ENCODE measurements around the gene TMSB15C.
"Not testable (repeated sequence)": the region's sequence is repeated elsewhere in the genome, so short reads cannot be mapped to it uniquely, and the experiment has no call there.

TMSB15C gene

DNA sequence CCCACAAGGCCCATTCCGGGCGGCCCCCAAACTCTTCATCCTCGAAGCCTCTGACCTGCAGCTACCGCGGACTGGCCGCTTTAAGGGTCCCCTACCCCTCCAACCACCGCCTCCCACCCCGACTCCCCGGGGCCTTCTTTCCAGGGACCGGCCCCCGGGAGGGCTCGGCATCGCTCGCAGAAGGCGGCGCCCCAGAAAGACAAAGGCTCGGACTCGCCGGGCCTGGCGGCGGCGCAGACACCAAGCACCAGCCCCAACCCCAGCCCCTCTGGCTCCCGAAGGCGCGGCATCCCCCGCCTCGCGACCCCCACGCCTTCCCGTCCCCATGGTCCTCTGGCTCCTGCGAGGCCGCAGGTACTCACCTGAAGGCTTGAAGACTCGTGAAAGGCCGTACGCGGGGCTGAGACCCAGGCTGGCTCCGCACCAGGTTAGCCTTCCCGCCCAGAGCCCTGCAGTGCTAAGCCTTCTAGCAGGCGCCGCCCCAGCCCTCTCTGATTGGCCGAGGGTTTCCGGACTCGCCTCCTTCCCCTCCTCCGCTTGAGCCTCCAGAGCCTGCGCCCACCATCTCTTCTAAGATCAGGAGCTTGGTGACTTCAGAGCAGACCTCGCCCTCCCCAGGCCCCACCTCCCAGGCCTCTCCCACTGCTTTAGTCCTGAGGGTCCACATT lies at the start of gene TMSB15C:
TSS of gene TMSB15C (minus strand) at position 459 of the 668 bp plus-strand sequence.
- H3K36me3 ChIP-seq; H3K9me3 ChIP-seq; H3K4me3 ChIP-seq; intact Hi-C loops (cut with DNase I; ENCODE audit: low total_unique reads); H3K27me3 ChIP-seq; H3K4me1 ChIP-seq; H3K27ac ChIP-seq; DNase-seq: not testable (repeated sequence)

GRCh38 chrX:104122829-104123228 lies 46.8 kb upstream of the TMSB15C start:
- H3K27me3 ChIP-seq = no peaks in the 10 kb centered on the region
- no peaks in the 10 kb centered on the region for H3K4me1 ChIP-seq
- intact Hi-C loops (cut with DNase I; ENCODE audit: low total_unique reads) = no loop called here
- no peak overlapping the region for H3K27ac ChIP-seq
- no peak for TF ChIP-seq CTCF (IDR thresholded peaks at IDR 0.05)
- H3K4me3 ChIP-seq = no peak overlapping the region
- no peaks in the 10 kb centered on the region for H3K36me3 ChIP-seq
- no peaks in the 10 kb centered on the region for H3K9me3 ChIP-seq
- no peak for DNase-seq

DNA sequence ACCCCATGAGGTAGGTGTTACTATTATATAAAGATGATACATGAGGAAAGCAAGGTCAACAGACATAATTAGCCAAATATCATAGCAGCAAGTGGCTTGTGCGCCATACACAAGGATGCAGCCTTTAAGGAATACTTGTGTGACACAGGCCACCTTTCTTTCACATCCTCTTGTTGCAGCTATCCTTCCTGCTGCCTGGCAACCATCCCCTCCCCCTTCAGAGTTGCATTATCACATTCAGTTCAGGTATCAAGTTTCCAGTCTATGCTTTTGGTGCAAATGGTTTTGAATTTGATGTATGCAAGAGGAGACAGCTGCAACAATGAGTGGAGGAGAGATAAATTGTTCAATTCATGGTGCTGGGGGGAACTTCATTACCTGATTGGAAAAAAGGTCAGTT lies 42.7 kb upstream of the TMSB15C start:
- Histone ChIP-seq H3K27ac (no peak overlapping the region), H3K4me3 (no peak overlapping the region), H3K9me3 (no peaks in the 10 kb centered on the region), H3K36me3 (no peaks in the 10 kb centered on the region), H3K4me1 (peaks cover 0 to 10% (median under 1%) of the 10 kb centered on the region in 4 donors), H3K27me3 (no peaks in the 10 kb centered on the region)
- no peak for TF ChIP-seq CTCF (IDR thresholded peaks at IDR 0.05)
- no peak for DNase-seq
- intact Hi-C loops (cut with DNase I; ENCODE audit: low total_unique reads) = no loop called here

- Histone ChIP-seq H3K27ac (no peak overlapping the region), H3K36me3 (no peaks in the 10 kb centered on the region), H3K4me3 (no peak overlapping the region), H3K4me1 (peaks cover 0 to 10% (median 2%) of the 10 kb centered on the region in 4 donors), H3K9me3 (no peaks in the 10 kb centered on the region), H3K27me3 (no peaks in the 10 kb centered on the region)
- TF ChIP-seq CTCF (IDR thresholded peaks at IDR 0.05) = no peak
- intact Hi-C loops (cut with DNase I; ENCODE audit: low total_unique reads) = no loop called here
- DNase-seq = no peak
These were observed 41.7 kb upstream of the TMSB15C start for GRCh38 chrX:104117759-104118158.

GRCh38 chrX:104113222-104113965 lies 37.4 kb upstream of the TMSB15C start:
- peak; percentile 25 to 69 for DNase-seq
- peaks cover 0 to 16% (median 2%) of the 10 kb centered on the region in 4 donors for H3K4me1 ChIP-seq
- no peaks in the 10 kb centered on the region for H3K36me3 ChIP-seq
- TF ChIP-seq CTCF (IDR thresholded peaks at IDR 0.05) = peak; percentile 50 to 52
- peak overlapping the region; percentile 59 to 60 for H3K4me3 ChIP-seq
- intact Hi-C loops (cut with DNase I; ENCODE audit: low total_unique reads) = no loop called here
- H3K27me3 ChIP-seq = no peaks in the 10 kb centered on the region
- H3K9me3 ChIP-seq = no peaks in the 10 kb centered on the region
- H3K27ac ChIP-seq = peak overlapping the region; percentile 74 to 91

- peaks cover 0 to 16% (median 2%) of the 10 kb centered on the region in 4 donors for H3K4me1 ChIP-seq
- H3K9me3 ChIP-seq = no peaks in the 10 kb centered on the region
- H3K27ac ChIP-seq = peak within 1 kb of the TSS; percentile 74 to 91
- peak; percentile 39 to 80 for DNase-seq
- peak within 1 kb of the TSS; percentile 59 to 60 for H3K4me3 ChIP-seq
- intact Hi-C loops (cut with DNase I; ENCODE audit: low total_unique reads) = no loop called here
- no peaks in the 10 kb centered on the region for H3K36me3 ChIP-seq
- no peaks in the 10 kb centered on the region for H3K27me3 ChIP-seq
- no peak for TF ChIP-seq CTCF (IDR thresholded peaks at IDR 0.05)
These were observed 36.4 kb upstream of the TMSB15C start, which contains the start of gene ZCCHC18 for GRCh38 chrX:104112326-104112951. ZCCHC18 (plus strand) TSS chrX:104112523; CDS start chrX:104114112, 1,589 bp downstream.

DNA sequence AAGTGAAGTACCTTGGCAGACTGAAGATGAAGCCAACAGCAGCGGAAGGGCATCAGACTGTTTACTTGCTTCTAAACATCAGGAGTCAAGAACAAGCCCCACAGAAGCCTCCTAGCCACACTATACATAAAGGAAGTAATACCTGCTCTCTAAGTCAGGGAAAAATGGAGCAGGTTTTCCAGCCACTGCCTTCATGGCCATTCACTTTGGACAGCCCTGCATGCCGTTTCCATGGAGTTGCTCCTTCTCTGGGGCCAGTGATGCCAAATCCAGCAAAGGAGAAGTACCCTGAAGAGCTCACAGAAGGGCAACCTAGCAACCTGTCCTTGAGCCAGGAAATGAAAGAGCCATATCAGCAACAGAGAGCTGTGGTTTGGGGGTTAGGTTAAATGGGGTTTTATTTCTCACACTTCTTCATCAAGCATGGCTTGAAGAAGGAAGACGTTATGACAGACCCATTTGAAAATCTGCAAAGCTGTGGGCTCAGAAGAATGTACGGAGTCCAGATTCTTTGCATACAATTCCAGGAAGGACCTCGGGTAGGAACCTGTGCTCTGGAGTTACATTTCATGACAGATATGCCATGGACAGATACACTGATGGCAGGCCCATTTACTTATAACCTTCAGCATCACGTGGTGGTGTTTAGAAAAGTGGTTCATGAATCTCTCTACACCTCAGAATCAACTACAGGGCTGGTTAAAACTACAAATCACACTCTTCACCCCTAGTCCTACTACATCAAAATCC lies 34.6 kb upstream of the TMSB15C start:
- H3K4me1 ChIP-seq = peaks cover 0 to 25% (median 7%) of the 10 kb centered on the region in 4 donors
- intact Hi-C loops (cut with DNase I; ENCODE audit: low total_unique reads); H3K27me3 ChIP-seq; H3K36me3 ChIP-seq; H3K27ac ChIP-seq; DNase-seq; H3K4me3 ChIP-seq; H3K9me3 ChIP-seq: not testable (repeated sequence)
